Neural progenitor cell (in vitro differentiated cells): ENCODE data around the gene APEX2. TPM values are rescaled to one million over a fixed set of nuclear protein-coding genes. Genes with fewer than 3 reads are reported as not detected.

Experiments used
- DNase-seq: peaks from one replicate; pipeline ENCODE4 v3.0.0-alpha.2; 2016; ENCODE audit warnings: low spot score
- H2AFZ ChIP-seq: fragments of 200-600 bp; sonication (generic); replicated peaks from 2 replicates; pipeline ENCODE4 v1.6.1; 2016; ENCODE audit warnings: antibody characterized with exemption
- H3F3A ChIP-seq: fragments of 200-600 bp; sonication (generic); 2 replicates; pipeline ENCODE4 v1.6.1; 2016; ENCODE audit warnings: antibody characterized with exemption, low read depth
- H3K27ac ChIP-seq: fragments of 200-600 bp; sonication (generic); 2 replicates; pipeline ENCODE4 v1.5.1; 2016; ENCODE audit warnings: mild to moderate bottlenecking
- H3K27me3 ChIP-seq: fragments of 200-600 bp; sonication (generic); 2 replicates; pipeline ENCODE4 v1.6.1; 2016; ENCODE audit warnings: mild to moderate bottlenecking, moderate library complexity
- H3K36me3 ChIP-seq: fragments of 200-600 bp; sonication (generic); 2 replicates; pipeline ENCODE4 v1.5.1; 2016
- H3K4me1 ChIP-seq: fragments of 200-600 bp; sonication (generic); 2 replicates; pipeline ENCODE4 v1.6.1; 2016; ENCODE audit warnings: mixed run types
- H3K4me2 ChIP-seq: fragments of 200-600 bp; sonication (generic); 2 replicates; pipeline ENCODE4 v1.6.1; 2016
- H3K4me3 ChIP-seq: fragments of 200-600 bp; sonication (generic); 2 replicates; pipeline ENCODE4 v1.5.1; 2016
- H3K79me2 ChIP-seq: fragments of 200-600 bp; sonication (generic); 2 replicates; pipeline ENCODE4 v1.6.1; 2016; ENCODE audit warnings: low read depth
- H3K9ac ChIP-seq: fragments of 200-600 bp; sonication (generic); 2 replicates; pipeline ENCODE4 v1.6.1; 2016
- H3K9me3 ChIP-seq: fragments of 200-600 bp; sonication (generic); 2 replicates; pipeline ENCODE4 v1.5.1; 2016; ENCODE audit warnings: low read depth
- H4K20me1 ChIP-seq: fragments of 200-600 bp; sonication (generic); 2 replicates; pipeline ENCODE4 v1.6.1; 2016; ENCODE audit warnings: low read depth
- H3K27ac Mint-ChIP-seq: 3 replicates; pipeline ENCODE4 v1.8.0; 2021; ENCODE audit warnings: mixed read lengths
- H3K27me3 Mint-ChIP-seq: 2 replicates; pipeline ENCODE4 v1.8.0; 2022; ENCODE audit warnings: low read depth, mild to moderate bottlenecking, inconsistent platforms, moderate library complexity, mixed read lengths; ENCODE audit not compliant: insufficient read depth
- H3K36me3 Mint-ChIP-seq: 3 replicates; pipeline ENCODE4 v1.8.0; 2021; ENCODE audit warnings: mixed read lengths
- H3K4me1 Mint-ChIP-seq: 3 replicates; pipeline ENCODE4 v1.8.0; 2021; ENCODE audit warnings: mixed read lengths
- H3K4me3 Mint-ChIP-seq: 3 replicates; pipeline ENCODE4 v1.8.0; 2021; ENCODE audit warnings: mild to moderate bottlenecking, moderate library complexity, mixed read lengths
- H3K9me3 Mint-ChIP-seq: 3 replicates; pipeline ENCODE4 v1.8.0; 2020; ENCODE audit warnings: mixed read lengths
- EZH2 ChIP-seq: fragments of 200-600 bp; sonication (generic); IDR thresholded peaks from 2 replicates; pipeline ENCODE4 v1.6.1; 2017; ENCODE audit warnings: antibody characterized with exemption, mild to moderate bottlenecking, moderate library complexity
- EZH2phosphoT487 ChIP-seq: fragments of 200-600 bp; sonication (generic); IDR thresholded peaks from 2 replicates; pipeline ENCODE4 v1.6.1; 2017; ENCODE audit warnings: antibody characterized with exemption
- total RNA-seq: library from RNA; depleted of rRNA; stranded (reverse); fragments of >200 nt; gene quantifications from 2 replicates; pipeline ENCODE4 v1.2.3, GENCODE V29; 2015; ENCODE audit warnings: low replicate concordance
- TF ChIP-seq, protein P1 (sequence below): fragments of 200-600 bp; sonication (generic); IDR thresholded peaks from 2 replicates; pipeline ENCODE4 v1.5.1; 2017; ENCODE audit warnings: antibody characterized with exemption, mild to moderate bottlenecking

The APEX2 gene
- total RNA-seq, 1 donor from 2014 or later: 9.1 TPM

DNA sequence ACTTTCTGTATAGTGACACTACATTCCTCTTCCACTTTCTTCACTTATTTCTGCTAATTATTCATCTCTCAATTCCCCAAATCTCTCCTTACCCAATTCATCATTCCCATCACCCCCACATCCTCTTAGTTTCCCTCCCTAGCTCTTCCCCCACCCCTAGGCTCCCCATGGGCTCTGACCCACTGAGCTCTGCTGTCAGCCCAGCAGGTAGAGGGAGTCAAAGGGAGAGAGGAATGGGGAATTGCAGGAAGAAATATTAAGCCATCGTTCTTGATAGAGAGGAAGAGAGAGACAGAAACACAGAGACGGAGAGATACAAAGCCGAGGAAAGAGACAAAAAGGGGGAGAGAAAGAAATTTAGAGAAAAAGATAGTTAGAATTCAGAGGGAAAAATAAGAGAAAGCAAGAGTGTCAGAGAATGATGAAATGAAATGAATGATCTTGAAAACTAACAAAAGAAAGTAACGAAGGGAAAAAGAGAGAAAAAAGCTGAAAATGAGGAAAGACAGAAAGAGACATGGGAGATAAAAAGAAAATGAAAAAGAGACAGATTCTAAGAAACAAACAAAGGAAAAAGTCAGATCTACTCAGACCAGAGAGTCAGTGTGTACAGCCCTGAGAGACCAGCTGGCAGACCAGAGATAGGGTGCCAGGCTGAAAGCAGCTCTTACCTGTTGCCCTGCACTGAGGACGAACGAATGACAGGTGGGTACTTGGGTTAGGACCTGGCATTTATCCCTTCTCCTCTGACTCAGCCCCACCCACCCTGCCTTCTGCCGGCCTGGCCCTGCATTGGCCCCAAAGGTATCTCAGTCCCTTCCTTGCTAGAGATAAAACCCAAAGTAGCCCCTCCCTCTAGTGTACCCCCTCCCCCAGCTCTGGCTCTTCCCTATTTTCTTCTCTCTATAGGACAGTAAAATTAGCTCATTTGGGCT, 30.4 kb downstream of the APEX2 start, which contains the start of gene ALAS2:
Gene ALAS2, minus strand, starts transcription at position 707 of the 935 bp plus-strand sequence. CDS start 4,977 bp downstream, outside the sequence.
- Mint-ChIP-seq H3K4me3 (no peak within 1 kb of the TSS), H3K36me3 (no peaks in the 10 kb centered on the region), H3K27me3 (peaks cover 2% of the 10 kb centered on the region), H3K27ac (no peak within 1 kb of the TSS), H3K9me3 (no peaks in the 10 kb centered on the region), H3K4me1 (no peaks in the 10 kb centered on the region)
- TF ChIP-seq, protein P1, sequence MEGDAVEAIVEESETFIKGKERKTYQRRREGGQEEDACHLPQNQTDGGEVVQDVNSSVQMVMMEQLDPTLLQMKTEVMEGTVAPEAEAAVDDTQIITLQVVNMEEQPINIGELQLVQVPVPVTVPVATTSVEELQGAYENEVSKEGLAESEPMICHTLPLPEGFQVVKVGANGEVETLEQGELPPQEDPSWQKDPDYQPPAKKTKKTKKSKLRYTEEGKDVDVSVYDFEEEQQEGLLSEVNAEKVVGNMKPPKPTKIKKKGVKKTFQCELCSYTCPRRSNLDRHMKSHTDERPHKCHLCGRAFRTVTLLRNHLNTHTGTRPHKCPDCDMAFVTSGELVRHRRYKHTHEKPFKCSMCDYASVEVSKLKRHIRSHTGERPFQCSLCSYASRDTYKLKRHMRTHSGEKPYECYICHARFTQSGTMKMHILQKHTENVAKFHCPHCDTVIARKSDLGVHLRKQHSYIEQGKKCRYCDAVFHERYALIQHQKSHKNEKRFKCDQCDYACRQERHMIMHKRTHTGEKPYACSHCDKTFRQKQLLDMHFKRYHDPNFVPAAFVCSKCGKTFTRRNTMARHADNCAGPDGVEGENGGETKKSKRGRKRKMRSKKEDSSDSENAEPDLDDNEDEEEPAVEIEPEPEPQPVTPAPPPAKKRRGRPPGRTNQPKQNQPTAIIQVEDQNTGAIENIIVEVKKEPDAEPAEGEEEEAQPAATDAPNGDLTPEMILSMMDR: no peak
- TF ChIP-seq EZH2phosphoT487 (no peak), EZH2 (no peak)
- no peaks in the 10 kb centered on the region for H3K36me3 ChIP-seq
- no peak within 1 kb of the TSS for H3K4me2 ChIP-seq
- H3F3A ChIP-seq: no peaks in the 10 kb centered on the region
- DNase-seq: no peak
- no peaks in the 10 kb centered on the region for H3K79me2 ChIP-seq
- no peak within 1 kb of the TSS for H2AFZ ChIP-seq
- H3K27me3 ChIP-seq: no peaks in the 10 kb centered on the region
- H4K20me1 ChIP-seq: no peaks in the 10 kb centered on the region
- no peaks in the 10 kb centered on the region for H3K4me1 ChIP-seq
- no peaks in the 10 kb centered on the region for H3K9me3 ChIP-seq
- H3K4me3 ChIP-seq: no peak within 1 kb of the TSS
- H3K27ac ChIP-seq: peak within 1 kb of the TSS; percentile 12
- no peak within 1 kb of the TSS for H3K9ac ChIP-seq

DNA sequence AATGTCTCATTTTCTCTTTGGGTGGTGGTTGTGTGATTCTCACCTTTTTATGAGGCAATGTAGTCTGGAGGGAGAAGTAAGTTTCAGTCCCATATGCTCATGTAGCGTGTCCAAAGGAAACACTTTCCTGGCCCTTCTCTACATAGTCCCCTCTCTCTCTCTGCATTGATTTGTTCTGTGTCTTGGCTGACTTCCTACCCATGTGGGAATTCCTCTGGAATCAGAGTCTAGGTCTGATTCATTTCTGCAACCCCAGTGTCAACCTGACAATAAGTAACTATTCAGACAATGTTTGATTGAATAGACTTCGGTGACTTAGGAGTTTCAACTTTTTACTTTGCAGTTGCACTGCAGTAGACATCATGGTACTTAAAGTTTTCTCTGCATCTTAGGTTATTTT, 33.3 kb downstream of the APEX2 start:
- no peak for TF ChIP-seq EZH2
- TF ChIP-seq, protein P1: no peak
- no peak for TF ChIP-seq EZH2phosphoT487
- no peaks in the 10 kb centered on the region for H3F3A ChIP-seq
- no peak overlapping the region for H3K4me2 ChIP-seq
- Mint-ChIP-seq H3K4me1 (no peaks in the 10 kb centered on the region), H3K27ac (no peak overlapping the region), H3K27me3 (peaks cover 2% of the 10 kb centered on the region), H3K9me3 (no peaks in the 10 kb centered on the region), H3K4me3 (no peak overlapping the region), H3K36me3 (no peaks in the 10 kb centered on the region)
- H3K4me1 ChIP-seq: no peaks in the 10 kb centered on the region
- H3K9ac ChIP-seq: no peak overlapping the region
- DNase-seq: no peak
- no peaks in the 10 kb centered on the region for H3K27me3 ChIP-seq
- H4K20me1 ChIP-seq: no peaks in the 10 kb centered on the region
- no peaks in the 10 kb centered on the region for H3K79me2 ChIP-seq
- H3K9me3 ChIP-seq: no peaks in the 10 kb centered on the region
- no peak overlapping the region for H3K27ac ChIP-seq
- H2AFZ ChIP-seq: no peak overlapping the region
- no peaks in the 10 kb centered on the region for H3K36me3 ChIP-seq
- H3K4me3 ChIP-seq: no peak overlapping the region

DNA sequence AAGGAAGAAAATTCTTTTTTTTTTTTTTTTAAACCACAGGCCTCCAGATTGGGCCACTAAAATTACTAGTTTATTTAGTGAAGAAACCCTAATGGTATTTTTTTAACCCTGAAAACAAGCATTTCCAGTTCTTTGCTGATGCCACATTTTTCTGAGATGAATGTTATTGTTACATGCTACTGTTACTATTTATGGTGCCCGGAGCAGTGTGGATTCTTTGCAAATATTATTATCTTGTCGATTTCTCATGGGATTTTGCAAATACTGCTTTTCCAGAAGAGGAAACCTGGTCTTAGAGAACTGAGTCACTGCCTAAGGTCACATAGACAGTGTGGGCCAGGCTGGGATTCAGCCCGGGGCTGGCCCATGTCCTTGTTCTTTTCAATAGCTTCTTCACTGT, 39.3 kb downstream of the APEX2 start:
- peaks cover 8% of the 10 kb centered on the region for H3K9me3 Mint-ChIP-seq
- DNase-seq: no peak
- Histone ChIP-seq H3K36me3 (no peaks in the 10 kb centered on the region), H3K4me3 (no peak overlapping the region), H3K79me2 (no peaks in the 10 kb centered on the region), H3K4me1 (no peaks in the 10 kb centered on the region), H3K9me3 (peaks cover 4% of the 10 kb centered on the region), H3K27ac (no peak overlapping the region), H3K4me2 (no peak overlapping the region), H4K20me1 (no peaks in the 10 kb centered on the region), H2AFZ (no peak overlapping the region), H3F3A (no peaks in the 10 kb centered on the region), H3K27me3 (no peaks in the 10 kb centered on the region), H3K9ac (no peak overlapping the region)
- no peak overlapping the region for H3K4me3 Mint-ChIP-seq
- H3K27me3 Mint-ChIP-seq: no peaks in the 10 kb centered on the region
- TF ChIP-seq, protein P1: no peak
- TF ChIP-seq EZH2phosphoT487 (no peak), EZH2 (no peak)
- no peak overlapping the region for H3K27ac Mint-ChIP-seq
- H3K36me3 Mint-ChIP-seq: no peaks in the 10 kb centered on the region
- no peaks in the 10 kb centered on the region for H3K4me1 Mint-ChIP-seq
